Fibroblast of lung (primary cell): ENCODE data around the gene AP4B1. TPM values are rescaled to one million over a fixed set of nuclear protein-coding genes. Genes with fewer than 3 reads are reported as not detected.
A peak's percentile ranks its signal among the peaks of the same experiment; 100 is the strongest.

ENCODE experiments used
- DNase-seq, 2 donors: peaks; one replicate each; pipeline versions ENCODE4 v3.0.0 to v3.0.0-alpha.2; 2010; ENCODE audit warnings: low read depth in 2 of 2
- H2AFZ ChIP-seq: 2 replicates; pipeline ENCODE4 v1.5.1; 2012; ENCODE audit warnings: low read length, control low read depth, inconsistent platforms
- H3K27ac ChIP-seq: 2 replicates; pipeline ENCODE4 v1.5.1; 2011; ENCODE audit warnings: low read length, control low read depth; ENCODE audit not compliant: insufficient read depth
- H3K27me3 ChIP-seq: 2 replicates; pipeline ENCODE4 v1.5.1; 2011; ENCODE audit warnings: mild to moderate bottlenecking, low read length; ENCODE audit not compliant: control insufficient read depth, insufficient read depth
- H3K36me3 ChIP-seq: 2 replicates; pipeline ENCODE4 v1.5.1; 2011; ENCODE audit warnings: low read length; ENCODE audit not compliant: control insufficient read depth, insufficient read depth
- H3K4me1 ChIP-seq: 2 replicates; pipeline ENCODE4 v1.5.1; 2011; ENCODE audit warnings: low read length; ENCODE audit not compliant: control insufficient read depth, insufficient read depth; ENCODE audit errors: extremely low read depth
- H3K4me2 ChIP-seq: 2 replicates; pipeline ENCODE4 v1.5.1; 2011; ENCODE audit warnings: low read length, control low read depth; ENCODE audit not compliant: insufficient read depth; ENCODE audit errors: extremely low read depth
- H3K4me3 ChIP-seq, 4 experiments: fragments of 200-600 bp in 1 of 4; sonication (generic) in 1 of 4; replicated peaks in 1 of 4; 2 replicates each; pipeline ENCODE4 v1.5.1; 2011 to 2016; ENCODE audit warnings: low read length in 4 of 4, low read depth in 3 of 4, mild to moderate bottlenecking in 3 of 4, control low read depth in 2 of 4, inconsistent platforms in 1 of 4, mixed read lengths in 1 of 4; ENCODE audit not compliant: insufficient read depth in 1 of 4; ENCODE audit errors: control extremely low read depth in 1 of 4
- H3K79me2 ChIP-seq: 2 replicates; pipeline ENCODE4 v1.5.1; 2012; ENCODE audit warnings: mild to moderate bottlenecking, low read length, inconsistent platforms; ENCODE audit not compliant: control insufficient read depth, insufficient read depth
- H3K9ac ChIP-seq: 2 replicates; pipeline ENCODE4 v1.5.1; 2011; ENCODE audit warnings: mild to moderate bottlenecking, low read length, control low read depth; ENCODE audit not compliant: insufficient read depth
- H3K9me3 ChIP-seq: 2 replicates; pipeline ENCODE4 v1.5.1; 2012; ENCODE audit warnings: low read depth, low read length; ENCODE audit not compliant: control insufficient read depth, insufficient read depth
- H4K20me1 ChIP-seq: 2 replicates; pipeline ENCODE4 v1.5.1; 2011; ENCODE audit warnings: low read length; ENCODE audit not compliant: control insufficient read depth, insufficient read depth; ENCODE audit errors: extremely low read depth
- EZH2 ChIP-seq: IDR thresholded peaks from 2 replicates; pipeline ENCODE4 v1.5.1; 2012; ENCODE audit warnings: low read length, control low read depth, mild to moderate bottlenecking; ENCODE audit errors: missing control alignments
- polyA plus RNA-seq, 2 donors: library from polyadenylated mRNA; depleted of rRNA in 1 of 2; stranded (reverse) in 1 of 2; unstranded in 1 of 2; fragments of >200 nt; gene quantifications; 2 replicates each; pipeline ENCODE4 v1.2.1, GENCODE V29; 2011 to 2012; ENCODE audit warnings: missing spikeins in 1 of 2
- total RNA-seq: library from RNA; depleted of rRNA; stranded (reverse); fragments of >200 nt; gene quantifications from 2 replicates; pipeline ENCODE4 v1.2.1, GENCODE V29; 2014
- TF ChIP-seq, protein P1 (sequence below), 2 donors: IDR thresholded peaks in 1 of 2; conservative IDR thresholded peaks in 1 of 2; 1 replicate in 1 of 2; 2 replicates in 1 of 2; pipeline ENCODE4 v1.5.1; 2011 to 2012; ENCODE audit warnings: low read length in 2 of 2, control low read depth in 1 of 2, inconsistent platforms in 1 of 2, low read depth in 1 of 2, mild to moderate bottlenecking in 1 of 2

AP4B1 gene
- total and polyA plus RNA-seq, 2 donors (not counting 1 experiment from before 2014, with no cell fraction given) = 11.7 to 16.8 TPM

DNA sequence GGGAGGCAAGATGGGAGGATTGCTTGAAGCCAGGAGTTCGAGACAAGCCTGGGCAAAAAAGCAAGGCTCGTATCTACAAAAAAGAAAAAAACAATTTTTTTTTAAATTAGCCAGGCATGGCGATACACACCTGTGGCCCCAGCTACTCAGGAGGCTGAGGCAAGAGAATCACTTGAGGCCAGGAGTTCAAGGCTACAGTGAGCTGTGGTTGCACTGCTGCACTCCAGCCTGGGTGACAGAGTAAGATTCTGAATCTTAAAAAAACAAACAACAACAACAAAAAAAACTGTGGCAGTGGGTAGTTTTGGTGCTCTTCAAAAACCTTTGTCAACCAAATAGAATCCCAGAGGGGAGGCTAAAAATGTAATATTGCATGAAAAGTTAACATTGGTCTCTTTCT, 33.8 kb downstream of the AP4B1 start:
- H3K4me3 ChIP-seq = no peak overlapping the region
- H3K9me3 ChIP-seq = no peaks in the 10 kb centered on the region
- no peaks in the 10 kb centered on the region for H3K36me3 ChIP-seq
- H3K9ac ChIP-seq = no peak overlapping the region
- TF ChIP-seq, protein P1, sequence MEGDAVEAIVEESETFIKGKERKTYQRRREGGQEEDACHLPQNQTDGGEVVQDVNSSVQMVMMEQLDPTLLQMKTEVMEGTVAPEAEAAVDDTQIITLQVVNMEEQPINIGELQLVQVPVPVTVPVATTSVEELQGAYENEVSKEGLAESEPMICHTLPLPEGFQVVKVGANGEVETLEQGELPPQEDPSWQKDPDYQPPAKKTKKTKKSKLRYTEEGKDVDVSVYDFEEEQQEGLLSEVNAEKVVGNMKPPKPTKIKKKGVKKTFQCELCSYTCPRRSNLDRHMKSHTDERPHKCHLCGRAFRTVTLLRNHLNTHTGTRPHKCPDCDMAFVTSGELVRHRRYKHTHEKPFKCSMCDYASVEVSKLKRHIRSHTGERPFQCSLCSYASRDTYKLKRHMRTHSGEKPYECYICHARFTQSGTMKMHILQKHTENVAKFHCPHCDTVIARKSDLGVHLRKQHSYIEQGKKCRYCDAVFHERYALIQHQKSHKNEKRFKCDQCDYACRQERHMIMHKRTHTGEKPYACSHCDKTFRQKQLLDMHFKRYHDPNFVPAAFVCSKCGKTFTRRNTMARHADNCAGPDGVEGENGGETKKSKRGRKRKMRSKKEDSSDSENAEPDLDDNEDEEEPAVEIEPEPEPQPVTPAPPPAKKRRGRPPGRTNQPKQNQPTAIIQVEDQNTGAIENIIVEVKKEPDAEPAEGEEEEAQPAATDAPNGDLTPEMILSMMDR (conservative IDR thresholded peaks at IDR 0.05 in 1 of 2, IDR thresholded peaks at IDR 0.05 in 1 of 2; ENCODE audit: low read depth in 1 of 2, low read length in 2 of 2) = no peak
- TF ChIP-seq EZH2 = no peak
- H2AFZ ChIP-seq = no peak overlapping the region
- no peaks in the 10 kb centered on the region for H3K27me3 ChIP-seq
- H3K27ac ChIP-seq = no peak overlapping the region
- no peak for DNase-seq
- no peaks in the 10 kb centered on the region for H3K79me2 ChIP-seq
- H4K20me1 ChIP-seq = no peaks in the 10 kb centered on the region
- H3K4me1 ChIP-seq = peaks cover 6% of the 10 kb centered on the region
- no peak overlapping the region for H3K4me2 ChIP-seq

DNA sequence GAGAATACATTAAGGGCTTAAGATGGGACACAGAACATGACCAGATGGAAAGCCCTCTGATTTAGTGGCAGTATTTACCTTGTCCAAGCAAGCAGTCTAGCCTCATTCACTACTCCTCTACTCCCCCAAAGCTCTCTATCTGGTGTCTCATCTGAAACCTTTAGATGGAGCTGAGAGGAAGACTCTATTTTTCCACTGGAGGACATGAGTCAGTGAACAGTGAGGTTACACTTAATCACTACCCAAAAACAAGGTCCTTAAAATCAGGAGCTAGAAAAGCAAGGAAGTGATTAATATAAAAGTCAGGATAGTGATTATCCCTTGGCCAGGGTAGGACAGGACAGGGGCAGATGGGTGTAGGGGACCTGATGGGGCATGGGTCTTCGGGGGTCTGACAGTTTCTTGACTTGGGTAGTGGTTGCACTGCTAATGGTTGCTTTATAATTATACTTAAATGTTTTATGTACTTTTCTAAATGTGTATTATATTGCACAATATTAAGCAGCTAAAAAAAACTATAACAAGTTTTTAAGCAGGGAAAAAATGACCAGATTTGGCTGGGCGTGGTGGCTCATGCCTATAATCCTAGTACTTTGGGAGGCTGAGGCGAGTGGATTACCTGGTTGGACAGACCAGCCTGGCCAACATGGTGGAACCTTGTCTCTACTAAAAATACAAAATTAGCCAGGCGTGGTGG, 36.1 kb downstream of the AP4B1 start:
- Histone ChIP-seq H3K4me2 (no peak overlapping the region), H3K4me3 (no peak overlapping the region)
- peak in 1 of 2 donors; percentile 76 for DNase-seq

DNA sequence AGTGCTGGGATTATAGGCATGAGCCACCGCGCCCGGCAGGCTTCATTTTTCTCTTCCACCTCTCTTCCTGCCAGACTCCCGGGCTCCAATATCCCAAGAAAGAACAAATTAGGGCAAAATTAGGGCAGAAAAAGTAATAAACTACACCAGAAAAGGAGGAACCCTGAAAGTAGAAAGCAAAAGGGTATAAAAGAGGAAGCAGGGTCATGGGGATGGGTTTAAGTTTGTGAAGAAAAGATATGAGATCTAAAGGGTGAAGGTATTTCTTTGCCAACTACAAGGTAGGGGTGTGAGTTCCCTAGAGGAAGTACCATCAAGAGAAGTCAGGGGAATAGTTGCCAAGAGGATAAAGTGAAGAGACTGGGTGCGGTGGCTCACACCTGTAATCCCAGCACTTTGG, 43.0 kb downstream of the AP4B1 start:
- DNase-seq = no peak
- no peaks in the 10 kb centered on the region for H3K9me3 ChIP-seq
- H3K9ac ChIP-seq = no peak overlapping the region
- no peak overlapping the region for H3K27ac ChIP-seq
- no peak overlapping the region for H3K4me3 ChIP-seq
- H2AFZ ChIP-seq = no peak overlapping the region
- TF ChIP-seq EZH2 = no peak
- TF ChIP-seq, protein P1 (conservative IDR thresholded peaks at IDR 0.05 in 1 of 2, IDR thresholded peaks at IDR 0.05 in 1 of 2; ENCODE audit: low read depth in 1 of 2, low read length in 2 of 2) = no peak
- no peaks in the 10 kb centered on the region for H3K79me2 ChIP-seq
- no peaks in the 10 kb centered on the region for H4K20me1 ChIP-seq
- no peak overlapping the region for H3K4me2 ChIP-seq
- H3K36me3 ChIP-seq = no peaks in the 10 kb centered on the region
- peaks cover 12% of the 10 kb centered on the region for H3K4me1 ChIP-seq
- H3K27me3 ChIP-seq = no peaks in the 10 kb centered on the region

More for the DNA sequence above, 36.1 kb downstream of the AP4B1 start:
- Histone ChIP-seq H3K27me3 (no peaks in the 10 kb centered on the region), H3K9ac (no peak overlapping the region), H3K9me3 (no peaks in the 10 kb centered on the region), H3K27ac (no peak overlapping the region), H3K4me1 (peaks cover 6% of the 10 kb centered on the region), H3K36me3 (no peaks in the 10 kb centered on the region), H4K20me1 (no peaks in the 10 kb centered on the region), H2AFZ (peak overlapping the region; percentile 71), H3K79me2 (no peaks in the 10 kb centered on the region)
- TF ChIP-seq EZH2 = no peak
- TF ChIP-seq, protein P1 (conservative IDR thresholded peaks at IDR 0.05 in 1 of 2, IDR thresholded peaks at IDR 0.05 in 1 of 2; ENCODE audit: low read depth in 1 of 2, low read length in 2 of 2) = no peak
